Stimulated activated CD4-positive, alpha-beta T cell treated with anti-CD3 and anti-CD28 coated beads, Interleukin-1b, Interleukin-23, amount 100 ng/mL, for 48 hours (primary cell): Measurements from ENCODE around the gene SLC25A3.
A peak's percentile ranks its signal among the peaks of the same experiment; 100 is the strongest.
"Not testable (repeated sequence)": the region's sequence is repeated elsewhere in the genome, so short reads cannot be mapped to it uniquely, and the experiment has no call there.

ENCODE experiments used
- DNase-seq: peaks from one replicate; pipeline ENCODE4 v3.0.0-alpha.2; 2020

The SLC25A3 gene

DNA sequence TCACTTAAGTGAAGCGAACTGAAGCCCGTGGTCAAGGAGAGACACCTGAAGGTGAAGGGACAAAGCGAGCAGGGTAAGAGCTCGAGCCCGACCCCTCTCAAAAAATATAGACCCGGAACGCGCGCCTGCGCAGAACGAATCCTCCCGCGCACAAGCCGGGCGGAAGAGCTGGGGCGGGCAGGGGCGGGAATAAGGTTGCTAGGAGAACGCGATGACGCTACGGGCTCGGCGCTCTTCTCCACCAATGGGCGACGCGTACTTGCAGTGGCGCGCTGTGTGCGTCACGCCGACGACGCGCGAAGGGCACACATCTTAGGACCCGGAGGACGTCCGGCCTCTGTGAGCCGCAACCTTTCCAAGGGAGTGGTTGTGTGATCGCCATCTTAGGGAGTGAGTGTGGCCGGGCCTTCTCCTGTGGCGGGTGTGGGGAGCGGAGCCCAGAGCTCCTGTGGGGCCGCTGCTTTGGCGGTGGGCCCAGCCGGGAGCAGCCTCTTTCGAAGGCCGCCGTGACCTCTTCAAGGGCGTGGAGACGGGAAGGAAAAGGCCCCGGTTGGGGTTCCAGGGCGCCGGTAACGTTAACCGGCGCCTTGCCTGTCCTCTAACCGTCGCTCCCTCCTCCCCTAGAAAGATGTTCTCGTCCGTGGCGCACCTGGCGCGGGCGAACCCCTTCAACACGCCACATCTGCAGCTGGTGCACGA is at the start of gene SLC25A3:
Gene SLC25A3, plus strand, starts transcription at position 336 of the 699 bp plus-strand sequence. Its CDS starts 293 bp downstream, at position 629.
- peak; percentile 94 for DNase-seq

DNA sequence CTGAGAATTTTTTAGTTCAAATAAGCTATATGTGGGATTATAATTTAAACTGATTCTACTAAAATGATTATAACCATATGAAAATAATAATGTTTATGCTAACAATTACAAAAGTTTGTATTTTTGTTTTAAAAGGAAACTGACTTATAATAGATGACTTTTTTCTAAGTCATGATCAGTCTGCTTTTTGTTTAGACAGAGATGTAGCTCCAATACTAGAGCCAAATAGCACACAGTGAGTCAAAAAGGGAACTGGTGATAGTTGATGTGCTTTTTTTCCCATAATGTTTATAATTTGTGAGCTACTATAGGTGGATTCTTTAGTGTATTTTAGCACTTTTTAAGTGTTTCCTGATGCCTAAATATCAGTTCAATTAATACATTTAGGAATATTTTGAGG is 49.8 kb upstream of the SLC25A3 start:
- DNase-seq: no peak

DNA sequence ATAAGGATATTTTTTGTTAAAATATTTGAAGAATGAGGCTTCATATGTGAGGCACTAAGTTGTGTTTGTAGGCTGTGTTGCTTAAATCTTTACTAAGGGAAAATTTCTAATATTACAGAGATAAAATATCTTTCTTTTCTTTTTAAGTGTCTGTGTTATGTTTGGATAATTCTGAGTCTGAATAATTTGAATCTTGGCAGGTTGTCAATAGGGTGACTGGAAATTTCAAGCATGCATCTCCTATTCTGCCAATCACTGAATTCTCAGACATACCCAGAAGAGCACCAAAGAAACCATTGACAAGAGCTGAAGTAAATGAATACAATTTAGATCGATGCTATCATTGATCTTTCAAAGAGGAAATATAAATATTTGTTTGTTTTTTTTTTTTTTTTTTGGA is 48.7 kb upstream of the SLC25A3 start:
- no peak for DNase-seq

DNA sequence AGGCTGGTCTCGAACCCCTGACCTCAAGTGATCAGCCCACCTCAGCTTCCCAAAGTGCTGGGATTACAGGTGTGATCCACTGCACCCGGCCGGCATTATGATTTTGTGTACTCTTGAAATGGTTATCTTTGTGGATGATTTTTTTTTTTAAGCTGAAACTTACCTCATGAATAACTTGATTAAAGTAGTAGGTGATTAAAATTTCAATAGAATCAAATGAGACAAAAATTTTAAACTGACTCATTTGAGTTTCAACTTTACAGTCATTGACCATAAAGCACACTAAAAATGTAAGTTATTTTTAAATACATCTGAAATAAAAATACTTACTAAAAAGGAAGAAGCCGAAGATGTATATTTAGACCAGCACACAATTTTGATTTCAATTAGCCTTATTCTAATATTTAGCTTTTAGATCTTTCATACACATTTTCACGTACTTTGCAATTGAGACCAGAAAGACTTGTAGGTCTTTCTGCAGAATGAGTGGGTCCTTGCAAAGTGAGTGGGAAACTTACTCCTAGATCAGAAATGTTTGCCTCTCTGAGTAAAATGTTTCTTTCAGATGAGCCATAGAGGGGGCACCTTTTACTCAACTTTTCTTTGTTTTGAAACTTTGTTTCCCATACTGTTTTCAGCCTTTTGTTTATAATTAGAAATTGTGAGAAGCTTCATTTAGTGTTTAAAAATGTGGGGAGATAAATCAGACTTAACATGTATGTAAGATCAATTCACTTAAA is 43.9 kb upstream of the SLC25A3 start:
- no peak for DNase-seq

DNA sequence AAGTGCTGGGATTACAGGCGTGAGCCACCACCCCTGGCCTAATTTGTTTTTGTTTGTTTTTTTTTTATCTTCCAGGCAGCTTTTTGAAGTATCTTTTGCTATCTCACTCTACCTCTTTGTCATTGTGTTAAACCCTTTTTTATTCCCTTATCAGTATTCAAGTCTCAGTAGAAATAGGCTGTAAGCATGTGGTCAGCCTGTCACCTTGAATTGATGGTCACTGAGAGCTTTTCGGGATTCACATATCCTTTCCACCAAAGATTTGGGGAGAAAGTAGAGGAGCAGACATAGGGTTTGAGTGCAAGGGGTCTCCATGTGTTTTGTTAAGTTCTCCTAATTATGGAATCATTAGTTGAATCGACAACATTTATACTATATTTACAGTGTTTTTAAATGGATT is 41.7 kb upstream of the SLC25A3 start:
- DNase-seq: no peak

DNA sequence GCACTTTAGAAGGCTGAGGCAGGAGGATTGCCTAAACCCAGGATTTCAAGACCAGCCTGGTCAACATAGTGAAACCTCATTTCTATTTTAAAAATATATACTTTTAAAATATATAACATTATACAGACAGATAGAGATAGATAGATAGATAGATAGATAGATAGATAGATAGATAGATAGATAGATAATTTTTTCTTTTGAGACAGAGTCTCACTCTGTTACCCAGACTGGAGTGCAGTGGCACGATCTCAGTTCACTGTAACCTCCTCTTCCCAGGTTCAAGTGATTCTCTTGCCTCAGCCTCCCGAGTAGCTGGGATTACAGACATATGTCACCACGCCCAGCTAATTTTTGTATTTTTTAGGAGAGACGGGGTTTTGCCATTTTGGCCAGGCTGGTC is 35.4 kb upstream of the SLC25A3 start:
- DNase-seq: not testable (repeated sequence)

DNA sequence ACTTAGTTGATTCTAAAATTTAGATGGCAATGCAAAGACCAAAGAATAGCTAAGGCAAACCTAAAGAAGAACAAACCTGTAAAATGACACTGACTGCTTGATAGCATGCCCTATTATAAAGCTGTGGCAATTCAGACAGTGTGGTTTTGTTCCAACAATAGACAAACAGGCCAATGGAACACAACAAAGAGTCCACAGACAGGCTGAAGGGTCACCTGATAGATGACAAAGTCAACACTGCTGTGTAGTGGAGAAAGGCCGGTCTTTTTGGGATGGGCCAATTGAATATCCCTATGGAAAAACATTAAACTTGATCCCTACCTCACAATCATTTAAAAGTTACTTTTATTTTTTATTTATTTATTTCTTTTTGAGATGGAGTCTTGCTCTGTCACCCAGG is 33.8 kb upstream of the SLC25A3 start:
- DNase-seq: no peak

DNA sequence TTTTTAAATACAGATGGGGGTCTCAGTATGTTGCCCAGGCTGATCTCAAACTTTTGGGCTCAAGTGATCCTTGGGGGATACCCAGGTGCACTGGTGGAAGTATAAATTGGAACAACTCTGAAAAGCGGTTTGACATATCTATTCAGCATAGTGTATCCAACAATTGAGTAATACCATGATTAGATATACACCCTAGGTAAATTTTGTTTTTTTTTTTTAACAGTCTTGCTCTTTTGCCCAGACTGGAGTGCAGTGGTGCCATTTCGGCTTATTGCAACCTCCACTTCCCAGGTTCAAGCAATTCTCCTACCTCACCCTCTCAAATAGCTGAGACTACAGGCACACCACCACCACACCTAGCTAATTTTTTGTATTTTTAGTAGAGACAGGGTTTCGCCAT is 31.6 kb upstream of the SLC25A3 start:
- no peak for DNase-seq

DNA sequence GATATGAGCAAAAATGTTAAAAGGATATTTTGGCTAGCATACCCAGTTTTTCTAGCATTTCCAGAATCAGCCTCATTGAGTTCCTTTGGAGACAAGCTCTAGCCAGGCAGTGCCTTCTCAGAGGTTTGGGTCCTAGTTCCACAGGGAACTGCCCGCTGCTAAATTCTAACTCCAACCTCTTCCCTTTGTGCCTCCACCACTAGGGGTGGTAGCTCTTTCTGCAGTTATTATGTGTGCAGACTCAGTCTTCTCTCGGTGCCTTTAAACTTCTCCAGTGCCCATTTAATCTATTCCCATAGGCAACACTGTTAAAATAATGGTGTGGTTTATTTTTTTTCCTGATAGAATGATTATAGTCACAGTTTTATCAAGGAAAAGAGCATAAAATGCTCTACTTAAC is 21.5 kb upstream of the SLC25A3 start:
- DNase-seq: no peak

DNA sequence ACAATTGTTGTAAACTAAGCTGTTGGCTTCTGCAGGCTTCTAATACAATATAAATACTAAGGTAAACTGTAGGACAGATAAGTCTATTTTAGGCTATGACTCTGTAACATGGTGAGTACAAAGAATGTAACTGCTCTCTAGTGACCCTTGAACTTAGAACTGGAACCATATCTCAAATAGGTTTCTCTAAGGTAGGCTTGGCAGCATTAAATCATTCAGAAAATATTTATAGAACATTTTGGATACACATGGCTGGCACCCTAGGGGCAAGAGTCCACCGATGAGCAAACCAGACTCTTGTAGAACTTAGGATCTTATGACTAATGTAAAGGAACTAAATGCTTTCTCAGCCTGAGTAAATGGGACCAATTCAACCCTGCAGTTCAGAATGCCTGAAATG is 19.4 kb upstream of the SLC25A3 start:
- no peak for DNase-seq

DNA sequence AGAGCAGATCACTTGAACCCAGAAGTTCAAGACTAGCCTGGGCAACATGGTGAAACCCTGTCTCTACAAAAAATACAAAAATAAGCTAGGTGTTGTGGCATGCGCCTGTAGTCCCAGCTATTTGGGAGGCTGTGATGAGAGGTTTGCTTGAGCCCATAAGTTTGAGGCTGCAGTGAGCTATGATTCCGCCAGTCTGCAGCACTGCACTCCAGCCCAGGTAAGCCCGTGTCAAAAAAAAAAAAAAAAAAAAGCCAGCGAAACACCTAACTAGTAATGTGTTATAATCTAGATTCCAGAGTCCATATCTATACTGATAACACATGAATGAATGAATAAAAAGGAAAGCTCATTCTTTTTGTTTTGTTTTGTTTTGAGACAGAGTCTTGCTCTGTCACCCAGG is 18.5 kb upstream of the SLC25A3 start:
- no peak for DNase-seq

DNA sequence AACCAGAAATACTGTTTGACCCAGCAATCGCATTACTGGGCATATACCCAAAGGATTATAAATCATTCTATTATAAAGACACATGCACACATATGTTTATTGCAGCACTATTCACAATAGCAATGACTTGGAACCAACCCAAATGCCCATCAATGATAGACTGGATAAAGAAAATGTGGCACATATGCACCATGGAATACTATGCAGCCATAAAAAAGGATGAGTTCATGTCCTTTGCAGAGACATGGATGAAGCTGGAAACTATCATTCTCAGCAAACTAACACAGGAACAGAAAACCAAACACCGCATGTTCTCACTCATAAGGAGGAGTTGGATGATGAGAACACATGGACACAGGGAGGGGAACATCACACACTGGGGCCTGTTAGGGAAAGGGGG is 16.7 kb upstream of the SLC25A3 start:
- DNase-seq: not testable (repeated sequence)

DNA sequence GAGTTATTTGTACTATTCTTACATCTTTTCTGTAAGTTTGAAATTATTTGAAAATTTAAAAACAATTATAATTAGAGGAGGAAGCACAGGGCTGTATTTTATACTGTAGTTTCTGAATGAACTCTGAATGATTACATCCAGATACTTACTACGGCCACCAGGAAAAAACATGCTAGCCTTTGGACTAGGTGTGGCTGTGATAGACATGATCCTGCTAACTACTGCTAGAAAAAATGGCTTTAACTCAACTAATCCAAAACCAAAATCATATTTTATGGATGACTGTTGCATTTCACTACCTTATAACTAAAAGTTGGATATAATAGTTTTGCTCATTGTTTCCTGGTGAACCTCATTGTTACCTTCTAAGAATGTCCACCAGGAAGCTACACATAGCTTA is 15.1 kb upstream of the SLC25A3 start:
- no peak for DNase-seq

DNA sequence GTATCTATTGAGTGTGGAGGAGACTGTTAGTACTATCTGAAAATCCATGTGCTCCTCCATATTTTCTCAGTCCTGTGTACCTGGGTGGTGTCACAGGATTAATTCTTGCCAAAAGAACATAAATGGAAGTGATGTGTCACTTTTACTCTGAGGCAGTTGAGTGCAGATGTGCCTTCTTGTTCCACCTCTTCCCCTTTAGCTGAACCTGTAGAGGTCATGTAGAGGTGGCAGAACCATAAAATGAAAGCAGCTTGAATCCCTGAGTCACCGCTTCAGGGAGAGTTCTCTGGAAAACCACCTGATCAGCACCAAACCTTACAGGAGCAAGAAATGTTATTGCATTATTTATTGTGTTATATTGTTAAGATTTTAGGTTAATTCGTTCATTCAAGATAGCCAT is 14.7 kb upstream of the SLC25A3 start:
- DNase-seq: no peak

DNA sequence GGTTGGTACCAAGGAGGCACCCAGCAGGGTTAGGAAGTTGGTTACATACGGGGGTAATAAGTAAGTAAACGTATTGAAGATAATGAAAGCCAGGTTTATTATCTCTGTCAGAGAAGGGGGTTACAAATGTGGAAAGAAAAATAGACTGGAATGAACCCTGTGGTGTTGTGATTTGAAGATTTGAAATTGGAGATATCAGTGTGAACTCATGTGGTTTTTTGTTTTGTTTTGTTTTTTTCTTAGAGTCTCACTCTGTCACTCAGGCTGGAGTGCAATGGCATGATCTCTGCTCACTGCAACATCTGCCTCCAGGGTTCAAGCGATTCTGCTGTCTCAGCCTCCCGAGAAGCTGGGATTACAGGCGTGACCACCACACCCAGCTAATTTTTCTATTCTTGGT is 14.1 kb upstream of the SLC25A3 start:
- no peak for DNase-seq

DNA sequence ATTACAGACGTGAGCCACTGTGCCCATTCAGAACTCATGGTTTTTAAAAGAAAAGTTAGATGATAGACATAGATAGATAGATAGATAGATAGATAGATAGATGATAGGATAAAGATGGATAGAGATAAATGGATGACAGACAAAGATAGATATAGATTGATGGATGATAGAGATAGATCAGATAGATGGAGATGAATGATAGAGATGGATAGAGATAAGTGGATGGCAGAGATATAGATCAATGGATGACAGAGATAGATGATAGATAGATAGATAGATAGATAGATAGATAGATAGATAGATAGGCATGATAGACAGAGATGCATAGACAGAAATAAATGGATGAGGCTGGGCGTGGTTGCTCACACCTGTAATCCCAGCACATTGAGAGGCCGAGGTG is 13.7 kb upstream of the SLC25A3 start:
- no peak for DNase-seq

DNA sequence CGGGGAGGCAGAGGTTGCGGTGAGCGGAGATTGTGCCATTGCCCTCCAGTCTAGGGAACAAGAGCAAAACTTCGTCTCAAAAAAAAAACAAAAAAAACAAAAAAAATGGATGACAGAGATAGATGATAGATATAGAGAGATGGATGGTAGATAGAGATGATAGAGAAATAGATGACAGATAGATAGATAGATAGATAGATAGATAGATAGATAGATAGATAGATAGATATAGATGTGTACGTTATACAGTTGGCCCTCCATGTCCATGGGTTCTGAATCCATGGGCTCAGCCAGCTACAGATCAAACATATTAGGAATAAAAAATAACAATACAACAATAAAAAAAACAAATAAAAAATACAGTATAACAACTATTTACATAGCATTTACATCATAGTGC is 12.8 kb upstream of the SLC25A3 start:
- no peak for DNase-seq

DNA sequence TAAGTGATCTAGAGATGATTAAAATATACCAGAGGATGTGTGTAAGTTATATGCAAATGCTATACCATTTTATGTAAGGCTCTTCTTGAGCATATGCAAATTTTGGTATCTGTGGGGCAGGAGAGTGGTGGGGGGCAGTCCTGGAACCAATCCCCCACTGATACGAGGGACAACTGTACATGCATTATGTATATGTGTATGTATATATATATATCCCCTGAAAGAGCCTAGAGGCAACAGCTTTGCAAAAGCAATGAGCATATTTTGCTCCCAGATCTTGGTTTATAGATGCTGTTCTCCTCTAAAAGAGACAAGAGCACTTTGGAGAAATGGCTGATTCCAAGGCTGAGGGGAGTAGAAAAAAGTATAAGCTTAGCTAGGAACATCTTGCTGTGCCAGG is 12.4 kb upstream of the SLC25A3 start:
- no peak for DNase-seq

DNA sequence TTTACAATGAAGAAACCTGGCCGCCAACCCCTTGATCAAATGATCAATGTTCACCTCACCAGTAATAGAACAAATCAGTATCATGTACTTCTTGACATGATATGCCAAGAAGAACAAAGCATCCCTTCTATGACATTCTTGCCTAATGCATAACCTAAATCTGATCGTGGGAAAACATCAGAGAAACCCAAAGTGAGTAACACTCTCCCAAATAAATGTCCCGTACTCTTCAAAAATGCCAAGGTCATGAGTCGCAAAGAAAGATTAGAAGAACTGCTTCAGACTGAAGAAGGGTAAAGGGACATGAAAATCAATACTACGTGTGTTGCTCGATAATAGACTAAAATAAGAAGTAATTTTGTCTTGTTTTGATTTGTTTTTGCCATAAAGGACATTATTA is 11.4 kb upstream of the SLC25A3 start:
- DNase-seq: no peak

DNA sequence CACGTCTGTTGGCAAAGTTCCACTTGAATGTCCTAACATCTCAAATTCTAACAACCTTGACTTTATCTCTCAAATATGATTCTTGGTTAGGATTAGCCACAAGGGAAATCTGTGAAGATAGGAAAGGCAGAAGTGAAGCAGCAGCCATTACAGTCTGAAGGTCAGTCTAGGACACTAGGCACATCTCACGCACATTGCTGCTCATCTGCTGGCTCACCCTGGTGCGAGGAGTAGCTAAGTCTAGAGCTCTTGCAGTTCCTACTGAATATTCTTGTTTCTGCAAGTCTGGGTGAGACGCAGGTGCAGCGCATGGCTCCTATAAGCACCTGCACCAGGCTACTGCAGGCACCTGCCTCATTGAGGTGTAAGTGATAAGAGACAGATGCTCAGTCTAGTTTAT is 6.4 kb upstream of the SLC25A3 start:
- no peak for DNase-seq

DNA sequence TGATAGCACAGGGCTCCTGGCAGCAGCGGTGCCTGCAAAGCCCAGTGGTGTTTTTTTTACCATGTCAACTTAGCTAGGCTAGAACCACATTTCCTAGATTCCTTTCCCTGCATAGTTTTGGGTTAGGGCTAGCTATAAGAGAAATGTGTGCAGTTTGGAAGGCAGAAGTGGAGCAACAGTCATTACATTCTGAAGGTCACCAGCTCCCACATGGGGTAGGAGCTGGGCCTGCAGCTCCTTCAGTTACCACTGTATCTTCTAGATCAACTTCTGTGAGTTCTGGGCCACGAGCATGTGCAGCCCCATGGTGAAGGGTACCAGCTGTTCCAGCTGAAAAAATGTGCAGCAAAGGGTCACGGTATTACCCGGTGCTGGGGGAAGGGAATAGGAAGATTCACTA is 2.3 kb upstream of the SLC25A3 start:
- no peak for DNase-seq

DNA sequence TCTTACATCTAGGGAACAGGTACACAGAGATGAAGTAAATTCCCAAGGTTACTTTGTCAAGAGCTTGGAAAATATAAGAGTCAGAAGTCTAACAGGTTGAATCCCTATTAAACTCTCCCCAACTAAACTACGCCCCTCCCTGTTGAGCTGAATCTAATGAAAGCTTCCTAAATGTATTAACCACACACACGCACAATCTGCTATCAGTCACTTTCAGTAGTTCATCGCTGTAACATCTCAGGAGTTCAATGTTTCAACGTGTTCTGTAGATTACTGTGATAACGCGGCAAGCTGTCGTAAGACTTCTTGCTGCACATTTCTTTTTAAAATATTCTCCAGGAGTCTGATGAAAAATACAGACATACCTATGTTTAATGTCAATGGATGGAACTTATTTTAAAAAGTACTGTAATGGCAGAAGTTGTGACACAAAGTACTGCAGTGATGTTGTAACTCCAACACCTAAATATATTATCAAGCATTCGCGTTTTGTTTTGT is 612 bp upstream of the SLC25A3 start:
- DNase-seq: no peak

DNA sequence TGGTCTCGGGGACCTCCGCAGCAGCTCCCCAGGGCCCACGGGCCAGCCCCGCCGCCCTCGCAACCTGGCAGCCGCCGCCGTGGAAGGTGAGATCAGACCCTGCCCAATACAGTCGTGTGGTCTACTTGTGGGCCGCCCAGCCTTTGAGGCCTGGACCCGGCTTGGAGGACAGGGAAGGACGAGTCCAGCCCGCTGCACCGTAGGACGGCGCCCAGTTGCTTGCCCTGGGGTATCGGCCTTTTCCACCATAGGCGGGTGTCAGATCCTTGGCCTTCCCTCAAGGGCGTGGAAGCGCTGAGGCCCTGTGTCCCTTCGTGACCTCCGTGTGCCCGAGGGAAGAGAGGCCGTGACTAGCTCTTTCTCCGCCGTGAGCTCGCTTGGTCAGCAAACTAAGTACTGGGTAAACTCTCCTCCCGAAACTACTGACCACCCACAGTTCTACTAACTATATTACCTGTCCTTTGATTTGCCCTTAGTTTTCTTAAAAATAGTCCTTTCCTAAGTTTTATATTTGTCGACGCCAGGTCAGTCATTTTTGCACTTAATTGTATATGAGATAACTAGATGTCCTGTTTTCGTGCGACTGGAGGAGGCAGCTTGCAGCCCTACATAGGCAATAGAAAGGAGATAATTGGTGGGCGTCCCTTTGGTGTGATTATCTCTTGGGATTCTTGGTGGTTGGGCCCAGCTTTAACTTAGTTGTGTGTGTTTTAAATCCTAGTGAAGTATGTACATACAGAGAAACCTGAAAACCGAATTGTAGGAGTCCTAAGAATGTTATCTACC is 757 bp downstream of the SLC25A3 start:
- peak; percentile 28 for DNase-seq
